Ishikawa (cell line): ENCODE data around the gene CAMKK1.
A peak's percentile ranks its signal among the peaks of the same experiment; 100 is the strongest.

Experiments used
- CEBPB ChIP-seq: IDR thresholded peaks from 2 replicates; pipeline ENCODE4 v1.6.1; 2012
- CREB1 ChIP-seq: IDR thresholded peaks from 2 replicates; pipeline ENCODE4 v1.6.1; 2012; ENCODE audit warnings: low read depth
- EGR1 ChIP-seq: IDR thresholded peaks from 2 replicates; pipeline ENCODE4 v1.6.1; 2012
- EP300 ChIP-seq: IDR thresholded peaks from 2 replicates; pipeline ENCODE4 v1.6.1; 2012; ENCODE audit warnings: borderline replicate concordance
- FOXM1 ChIP-seq: IDR thresholded peaks from 2 replicates; pipeline ENCODE4 v1.6.1; 2012; ENCODE audit warnings: low read depth, borderline replicate concordance
- MAX ChIP-seq: IDR thresholded peaks from 2 replicates; pipeline ENCODE4 v1.6.1; 2012
- NFIC ChIP-seq: IDR thresholded peaks from 2 replicates; pipeline ENCODE4 v1.6.1; 2012
- RAD21 ChIP-seq: IDR thresholded peaks from 2 replicates; pipeline ENCODE4 v1.6.1; 2012; ENCODE audit warnings: low read depth
- REST ChIP-seq: IDR thresholded peaks from 2 replicates; pipeline ENCODE4 v1.6.1; 2012; ENCODE audit warnings: low read depth, mild to moderate bottlenecking
- TAF1 ChIP-seq: IDR thresholded peaks from 2 replicates; pipeline ENCODE4 v1.6.1; 2012; ENCODE audit warnings: low read depth, mild to moderate bottlenecking
- TCF12 ChIP-seq: IDR thresholded peaks from 2 replicates; pipeline ENCODE4 v1.6.1; 2012; ENCODE audit warnings: low read depth
- TEAD4 ChIP-seq: IDR thresholded peaks from 2 replicates; pipeline ENCODE4 v1.6.1; 2012
- USF1 ChIP-seq: IDR thresholded peaks from 2 replicates; pipeline ENCODE4 v1.6.1; 2012
- YY1 ChIP-seq: IDR thresholded peaks from 2 replicates; pipeline ENCODE4 v1.6.1; 2012; ENCODE audit warnings: low read depth
- ZBTB7A ChIP-seq: IDR thresholded peaks from 2 replicates; pipeline ENCODE4 v1.6.1; 2012; ENCODE audit warnings: low read depth

The CAMKK1 gene

GRCh38 chr17:3935140-3935542, 42.3 kb upstream of the CAMKK1 start:
- no peak for TF ChIP-seq ZBTB7A
- peak; percentile 75 for TF ChIP-seq RAD21
- no peak for TF ChIP-seq FOXM1

- no peak for TF ChIP-seq CEBPB
Measured at GRCh38 chr17:3929764-3930163, 36.9 kb upstream of the CAMKK1 start.

- TF ChIP-seq USF1 (no peak), CEBPB (no peak), EP300 (no peak), ZBTB7A (no peak), MAX (no peak), TAF1 (no peak), RAD21 (no peak), TEAD4 (no peak), TCF12 (no peak), REST (no peak), CREB1 (no peak), NFIC (no peak), YY1 (no peak), FOXM1 (no peak), EGR1 (no peak)
Measured at GRCh38 chr17:3929181-3929580, 36.3 kb upstream of the CAMKK1 start.

GRCh38 chr17:3928406-3928805, 35.6 kb upstream of the CAMKK1 start:
- TF ChIP-seq YY1 (no peak), RAD21 (no peak)

- TF ChIP-seq YY1 (no peak), NFIC (0 out of 2 replicates have a peak, but pooled peaks have one; percentile 7)
Measured at GRCh38 chr17:3927628-3928340, 34.9 kb upstream of the CAMKK1 start.

GRCh38 chr17:3926860-3927627, 34.2 kb upstream of the CAMKK1 start:
- TF ChIP-seq TEAD4 (no peak), MAX (no peak), EP300 (no peak), ZBTB7A (no peak), CREB1 (no peak), EGR1 (no peak), TCF12 (no peak), TAF1 (no peak)

- TF ChIP-seq EGR1: no peak
- TF ChIP-seq TAF1: no peak
- no peak for TF ChIP-seq RAD21
- no peak for TF ChIP-seq CEBPB
- TF ChIP-seq ZBTB7A: no peak
- no peak for TF ChIP-seq EP300
- TF ChIP-seq MAX: no peak
- TF ChIP-seq TCF12: no peak
- no peak for TF ChIP-seq TEAD4
- TF ChIP-seq FOXM1: no peak
- TF ChIP-seq YY1: no peak
- no peak for TF ChIP-seq NFIC
- no peak for TF ChIP-seq USF1
Measured at GRCh38 chr17:3925684-3926485, 33.0 kb upstream of the CAMKK1 start.
